SU-DHL-6 (cell line): ENCODE measurements around the gene EHHADH.

Experiments used
- CTCF ChIP-seq: fragments of 200-600 bp; sonication (generic); IDR thresholded peaks from one replicate; pipeline ENCODE4 v1.5.1; 2017; ENCODE audit warnings: antibody characterized with exemption, mild to moderate bottlenecking, low read length, moderate library complexity; ENCODE audit not compliant: insufficient read depth, poor library complexity, severe bottlenecking
- EZH2phosphoT487 ChIP-seq: fragments of 200-600 bp; sonication (generic), shearing (Covaris generic); conservative IDR thresholded peaks from 2 replicates; pipeline ENCODE4 v1.6.1; 2018; ENCODE audit warnings: mild to moderate bottlenecking, antibody characterized with exemption, low read length, moderate library complexity, mixed read lengths

GRCh38 chr3:185188816-185189215 lies 65.0 kb downstream of the EHHADH start:
- TF ChIP-seq CTCF, result no peak
- no peak for TF ChIP-seq EZH2phosphoT487
